CD4-positive, CD25-positive, alpha-beta regulatory T cell (primary cell): ENCODE data around the gene PBX3. TPM values are rescaled to one million over a fixed set of nuclear protein-coding genes. Genes with fewer than 3 reads are reported as not detected.

Experiments used
- ATAC-seq, 2 donors: fragments of 150-1000 bp; cut with Tn5 transposase; one replicate each; pipeline ENCODE4 v1.10.0; 2021; ENCODE audit warnings: low read depth in 2 of 2, moderate number of reproducible peaks in 2 of 2, moderate library complexity in 1 of 2
- DNase-seq, 3 donors: peaks; one replicate each; pipeline versions ENCODE4 v3.0.0 to v3.0.0-alpha.2; 2012 to 2022; ENCODE audit warnings: mixed read lengths in 1 of 3
- H3K27ac ChIP-seq: one replicate; pipeline ENCODE4 v1.7.0; 2013; ENCODE audit warnings: mild to moderate bottlenecking, low read length; ENCODE audit not compliant: insufficient read depth, poor library complexity, severe bottlenecking
- H3K27me3 ChIP-seq: one replicate; pipeline ENCODE4 v1.7.0; 2013; ENCODE audit warnings: low read length; ENCODE audit not compliant: control insufficient read depth, insufficient read depth
- H3K36me3 ChIP-seq: one replicate; pipeline ENCODE4 v1.7.0; 2013; ENCODE audit warnings: mild to moderate bottlenecking, low read length, moderate library complexity; ENCODE audit not compliant: control insufficient read depth, insufficient read depth
- H3K4me1 ChIP-seq: 2 replicates; pipeline ENCODE4 v1.7.0; 2013; ENCODE audit warnings: mild to moderate bottlenecking, low read length; ENCODE audit not compliant: insufficient read depth, control insufficient read depth, poor library complexity, severe bottlenecking
- H3K4me3 ChIP-seq: one replicate; pipeline ENCODE4 v1.7.0; 2013; ENCODE audit warnings: low read depth, mild to moderate bottlenecking, low read length, moderate library complexity
- H3K9me3 ChIP-seq, 2 experiments: 1 replicate in 1 of 2; 2 replicates in 1 of 2; pipeline ENCODE4 v1.7.0; 2013; ENCODE audit warnings: low read length in 2 of 2, mild to moderate bottlenecking in 1 of 2, moderate library complexity in 1 of 2; ENCODE audit not compliant: control insufficient read depth in 2 of 2
- H3K27ac Mint-ChIP-seq, 3 donors: one replicate each; pipeline ENCODE4 v1.8.0; 2020 to 2022; ENCODE audit warnings: mild to moderate bottlenecking in 3 of 3, mixed read lengths in 3 of 3, moderate library complexity in 2 of 3
- H3K27me3 Mint-ChIP-seq: one replicate; pipeline ENCODE4 v1.8.0; 2022; ENCODE audit warnings: mild to moderate bottlenecking, mixed read lengths
- H3K36me3 Mint-ChIP-seq: one replicate; pipeline ENCODE4 v1.8.0; 2020; ENCODE audit warnings: mixed read lengths
- H3K4me1 Mint-ChIP-seq, 4 donors: one replicate each; pipeline ENCODE4 v1.8.0; 2020 to 2022; ENCODE audit warnings: mixed read lengths in 4 of 4, mild to moderate bottlenecking in 1 of 4
- H3K4me3 Mint-ChIP-seq, 4 donors: one replicate each; pipeline ENCODE4 v1.8.0; 2020 to 2022; ENCODE audit warnings: mild to moderate bottlenecking in 4 of 4, mixed read lengths in 4 of 4, moderate library complexity in 3 of 4
- H3K9me3 Mint-ChIP-seq, 7 donors: one replicate each; pipeline ENCODE4 v1.8.0; 2020 to 2022; ENCODE audit warnings: mixed read lengths in 7 of 7, mild to moderate bottlenecking in 3 of 7, moderate library complexity in 2 of 7
- polyA plus RNA-seq, 4 donors: library from polyadenylated mRNA; unstranded; fragments of 300-500 nt; fragmentation: Illumina TruSeq; gene quantifications; one replicate each; pipeline ENCODE4 v1.2.3, GENCODE V29; 2021
- total RNA-seq: library from RNA; stranded (reverse); gene quantifications from one replicate; pipeline ENCODE4 v1.2.3, GENCODE V29; 2022

Gene PBX3
- total and polyA plus RNA-seq, 5 donors from 2014 or later: 3.7 to 18.3 (median 4.7) TPM

GRCh38 chr9:125825762-125826161 lies 78.6 kb downstream of the PBX3 start:
- no peaks in the 10 kb centered on the region for H3K27me3 Mint-ChIP-seq
- H3K4me3 Mint-ChIP-seq: peak overlapping the region in 1 of 4 donors; percentile 32
- H3K9me3 Mint-ChIP-seq: no peaks in the 10 kb centered on the region
- Histone ChIP-seq H3K4me1 (peaks cover 25% of the 10 kb centered on the region), H3K27me3 (no peaks in the 10 kb centered on the region), H3K36me3 (no peaks in the 10 kb centered on the region), H3K27ac (no peak overlapping the region), H3K4me3 (no peak overlapping the region), H3K9me3 (no peaks in the 10 kb centered on the region)
- DNase-seq: no peak
- peaks cover 14 to 46% (median 30%) of the 10 kb centered on the region in 4 donors for H3K4me1 Mint-ChIP-seq
- peak overlapping the region; percentile 40 to 90 (median 58) for H3K27ac Mint-ChIP-seq
- no peaks in the 10 kb centered on the region for H3K36me3 Mint-ChIP-seq
- no peak for ATAC-seq

GRCh38 chr9:125826850-125827249 lies 79.7 kb downstream of the PBX3 start:
- no peak overlapping the region for H3K27ac Mint-ChIP-seq
- no peak overlapping the region for H3K4me3 Mint-ChIP-seq
- H3K4me1 Mint-ChIP-seq: peaks cover 14 to 53% (median 31%) of the 10 kb centered on the region in 4 donors
- no peaks in the 10 kb centered on the region for H3K9me3 ChIP-seq
- peaks cover 29% of the 10 kb centered on the region for H3K4me1 ChIP-seq
- ATAC-seq (no peak), DNase-seq (no peak)
- no peaks in the 10 kb centered on the region for H3K27me3 ChIP-seq
- no peak overlapping the region for H3K4me3 ChIP-seq
- H3K27ac ChIP-seq: no peak overlapping the region
- no peaks in the 10 kb centered on the region for H3K36me3 Mint-ChIP-seq
- H3K27me3 Mint-ChIP-seq: no peaks in the 10 kb centered on the region
- H3K9me3 Mint-ChIP-seq: no peaks in the 10 kb centered on the region
- H3K36me3 ChIP-seq: no peaks in the 10 kb centered on the region

DNA sequence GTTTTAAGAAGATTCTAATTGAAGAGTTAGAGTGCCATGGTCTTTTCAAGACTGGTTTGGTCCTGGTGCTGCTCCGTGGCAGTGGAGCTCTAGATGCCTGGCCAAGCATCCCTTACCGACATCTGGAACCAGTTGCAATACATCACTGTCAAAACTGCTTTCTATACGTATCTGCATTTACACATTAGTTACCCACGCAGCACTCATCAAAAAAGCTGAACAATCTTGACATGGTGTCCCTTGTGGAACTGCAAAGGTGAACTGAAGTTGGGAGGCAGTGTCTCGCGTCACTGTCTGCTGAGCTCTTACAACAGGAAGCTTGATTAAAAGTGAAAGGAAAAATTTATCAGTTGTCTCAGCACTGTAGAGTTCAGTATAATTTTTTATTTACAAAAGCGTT lies 82.6 kb downstream of the PBX3 start:
- Histone ChIP-seq H3K27me3 (no peaks in the 10 kb centered on the region), H3K27ac (peak overlapping the region; percentile 65), H3K4me3 (peak overlapping the region; percentile 95), H3K4me1 (peaks cover 15% of the 10 kb centered on the region), H3K36me3 (no peaks in the 10 kb centered on the region), H3K9me3 (no peaks in the 10 kb centered on the region)
- peak; percentile 91 to 92 for ATAC-seq
- Mint-ChIP-seq H3K4me3 (peak overlapping the region; percentile 88 to 94 (median 90)), H3K9me3 (no peaks in the 10 kb centered on the region), H3K4me1 (peaks cover 7 to 35% (median 19%) of the 10 kb centered on the region in 4 donors), H3K27ac (peak overlapping the region; percentile 89 to 96 (median 90)), H3K36me3 (no peaks in the 10 kb centered on the region), H3K27me3 (no peaks in the 10 kb centered on the region)
- peak; percentile 39 to 77 (median 61) for DNase-seq

GRCh38 chr9:125831054-125831453 lies 83.9 kb downstream of the PBX3 start:
- no peak for DNase-seq
- H3K4me1 ChIP-seq: peaks cover 15% of the 10 kb centered on the region
- Mint-ChIP-seq H3K4me3 (peak overlapping the region; percentile 34 to 86 (median 62)), H3K4me1 (peaks cover 7 to 26% (median 17%) of the 10 kb centered on the region in 4 donors), H3K9me3 (peaks cover 0 to 1% (median 0%) of the 10 kb centered on the region in 7 donors), H3K27me3 (no peaks in the 10 kb centered on the region), H3K27ac (peak overlapping the region; percentile 0 to 88 (median 81)), H3K36me3 (no peaks in the 10 kb centered on the region)
- H3K4me3 ChIP-seq: peak overlapping the region; percentile 95
- H3K36me3 ChIP-seq: no peaks in the 10 kb centered on the region
- no peak for ATAC-seq
- no peaks in the 10 kb centered on the region for H3K27me3 ChIP-seq
- H3K9me3 ChIP-seq: no peaks in the 10 kb centered on the region
- H3K27ac ChIP-seq: no peak overlapping the region

DNA sequence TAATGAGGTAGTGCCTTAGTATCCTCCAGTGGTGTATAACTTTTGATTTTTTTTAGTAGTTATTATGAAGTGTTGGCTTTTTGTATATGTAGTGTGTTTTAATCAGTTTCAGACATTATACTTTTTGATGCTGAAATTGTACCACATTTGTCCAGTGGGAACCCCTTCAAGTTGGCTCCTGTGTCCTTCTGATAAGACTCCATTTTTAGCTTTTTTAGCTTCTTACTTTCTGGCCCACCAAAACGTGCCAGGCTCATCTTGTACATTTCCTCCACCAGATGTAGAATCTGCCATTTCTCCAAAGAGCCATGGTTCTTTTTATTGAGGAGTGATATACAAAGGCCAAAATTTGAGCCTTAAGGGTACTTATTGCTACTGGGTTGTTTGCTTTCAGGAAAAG lies 84.4 kb downstream of the PBX3 start:
- Histone ChIP-seq H3K9me3 (no peaks in the 10 kb centered on the region), H3K4me3 (no peak overlapping the region), H3K36me3 (no peaks in the 10 kb centered on the region), H3K27ac (no peak overlapping the region), H3K4me1 (peaks cover 15% of the 10 kb centered on the region), H3K27me3 (no peaks in the 10 kb centered on the region)
- no peaks in the 10 kb centered on the region for H3K36me3 Mint-ChIP-seq
- H3K4me1 Mint-ChIP-seq: peaks cover 7 to 28% (median 20%) of the 10 kb centered on the region in 4 donors
- peaks cover 0 to 1% (median 0%) of the 10 kb centered on the region in 7 donors for H3K9me3 Mint-ChIP-seq
- H3K27ac Mint-ChIP-seq: peak overlapping the region in 1 of 3 donors; percentile 0
- no peaks in the 10 kb centered on the region for H3K27me3 Mint-ChIP-seq
- H3K4me3 Mint-ChIP-seq: peak overlapping the region in 2 of 4 donors; percentile 70 to 86
- no peak for ATAC-seq
- DNase-seq: no peak

GRCh38 chr9:125835655-125836054 lies 88.5 kb downstream of the PBX3 start:
- H3K9me3 ChIP-seq: no peaks in the 10 kb centered on the region
- peaks cover 4% of the 10 kb centered on the region for H3K4me1 ChIP-seq
- Mint-ChIP-seq H3K4me3 (no peak overlapping the region), H3K27ac (no peak overlapping the region), H3K27me3 (no peaks in the 10 kb centered on the region), H3K9me3 (peaks cover 0 to 1% (median 0%) of the 10 kb centered on the region in 7 donors), H3K4me1 (peaks cover 8 to 22% (median 13%) of the 10 kb centered on the region in 4 donors), H3K36me3 (no peaks in the 10 kb centered on the region)
- H3K27ac ChIP-seq: no peak overlapping the region
- H3K27me3 ChIP-seq: no peaks in the 10 kb centered on the region
- DNase-seq (no peak), ATAC-seq (no peak)
- H3K4me3 ChIP-seq: no peak overlapping the region
- H3K36me3 ChIP-seq: no peaks in the 10 kb centered on the region

DNA sequence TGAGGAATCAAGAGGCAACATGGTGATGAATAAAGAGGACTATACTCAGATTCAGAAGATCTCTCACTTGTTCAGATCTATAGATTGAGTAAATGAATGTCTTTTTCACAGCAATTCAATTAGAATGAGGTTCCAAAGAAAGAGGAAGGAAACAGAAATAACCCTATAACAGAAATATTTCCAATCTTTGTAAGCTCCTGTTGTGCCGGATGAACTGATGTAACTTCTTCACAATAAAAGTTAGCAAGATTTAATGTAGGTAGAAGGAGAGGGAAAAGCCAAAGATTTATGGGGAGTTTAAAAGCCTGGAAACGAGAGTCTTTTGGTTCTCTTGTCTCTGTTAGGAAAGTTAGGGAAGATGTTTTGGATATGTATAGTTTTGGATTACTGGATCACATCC lies 92.1 kb downstream of the PBX3 start:
- no peaks in the 10 kb centered on the region for H3K9me3 ChIP-seq
- ATAC-seq (no peak), DNase-seq (no peak)
- no peak overlapping the region for H3K27ac ChIP-seq
- Mint-ChIP-seq H3K9me3 (peaks cover 0 to 1% (median 0%) of the 10 kb centered on the region in 7 donors), H3K4me3 (no peak overlapping the region), H3K4me1 (peaks cover 8 to 31% (median 14%) of the 10 kb centered on the region in 4 donors), H3K36me3 (no peaks in the 10 kb centered on the region), H3K27ac (no peak overlapping the region), H3K27me3 (no peaks in the 10 kb centered on the region)
- H3K4me3 ChIP-seq: no peak overlapping the region
- H3K4me1 ChIP-seq: no peaks in the 10 kb centered on the region
- no peaks in the 10 kb centered on the region for H3K36me3 ChIP-seq
- H3K27me3 ChIP-seq: no peaks in the 10 kb centered on the region

DNA sequence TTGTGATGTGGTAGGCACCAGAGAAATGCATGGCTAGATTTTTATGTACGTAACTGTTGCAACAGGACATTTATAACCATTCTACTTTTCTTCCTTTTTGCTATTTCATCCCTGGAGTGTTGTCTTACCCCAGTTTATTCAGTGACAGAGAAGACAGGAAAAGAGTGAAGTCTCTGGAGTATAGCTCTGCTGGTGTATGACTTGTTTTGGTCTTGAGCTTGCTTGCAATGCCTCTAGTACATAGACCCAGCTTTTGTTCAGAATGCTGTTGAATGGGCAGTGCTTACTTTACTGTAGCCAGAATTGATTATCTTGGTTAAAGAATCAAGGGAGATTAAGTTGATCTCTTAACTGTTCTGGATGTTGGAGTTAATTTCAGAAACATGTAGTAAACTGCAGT lies 94.3 kb downstream of the PBX3 start:
- peaks cover 8 to 24% (median 13%) of the 10 kb centered on the region in 4 donors for H3K4me1 Mint-ChIP-seq
- DNase-seq (no peak), ATAC-seq (no peak)
- H3K27ac Mint-ChIP-seq: no peak overlapping the region
- H3K9me3 ChIP-seq: no peaks in the 10 kb centered on the region
- no peak overlapping the region for H3K27ac ChIP-seq
- no peaks in the 10 kb centered on the region for H3K36me3 ChIP-seq
- no peaks in the 10 kb centered on the region for H3K9me3 Mint-ChIP-seq
- H3K4me3 ChIP-seq: no peak overlapping the region
- no peaks in the 10 kb centered on the region for H3K4me1 ChIP-seq
- H3K4me3 Mint-ChIP-seq: no peak overlapping the region
- no peaks in the 10 kb centered on the region for H3K27me3 ChIP-seq
- H3K27me3 Mint-ChIP-seq: no peaks in the 10 kb centered on the region
- peaks cover under 1% of the 10 kb centered on the region for H3K36me3 Mint-ChIP-seq
